Measurements from ENCODE around the gene MAP3K5. TPM values are rescaled to one million over a fixed set of nuclear protein-coding genes. Genes with fewer than 3 reads are reported as not detected.

MAP3K5 gene
- total and polyA plus RNA-seq, 2 of the 8 experiments (the other 6 are each of a cell fraction or from before 2014, with no cell fraction given): 0.63 to 2.6 TPM

- no peak for TF ChIP-seq CHD7 (IDR thresholded peaks at IDR 0.05; ENCODE audit: insufficient replicate concordance, low read length)
- TF ChIP-seq ATF2 (IDR thresholded peaks at IDR 0.05; ENCODE audit: low read length): no peak
- no peak for TF ChIP-seq JUN (IDR thresholded peaks at IDR 0.05; ENCODE audit: low read depth, low read length)
- no peak for TF ChIP-seq SUZ12 (IDR thresholded peaks at IDR 0.05; ENCODE audit: low read length)
- no peak for TF ChIP-seq SIRT6 (IDR thresholded peaks at IDR 0.05; ENCODE audit: low read length)
- TF ChIP-seq MAFK (IDR thresholded peaks at IDR 0.05; ENCODE audit: low read depth, low read length): no peak
- no peak for TF ChIP-seq CTBP2 (IDR thresholded peaks at IDR 0.05; ENCODE audit: borderline replicate concordance, insufficient read depth, insufficient read length, low read length)
Measured at GRCh38 chr6:136719280-136720044, 72.8 kb downstream of the MAP3K5 start (continued).

Measured in H1 (cell line).